Endothelial cell of umbilical vein (primary cell): ENCODE results near the gene GNG2. TPM values are rescaled to one million over a fixed set of nuclear protein-coding genes. Genes with fewer than 3 reads are reported as not detected.

Experiments
- BruUV-seq: library from RNA; stranded (reverse); fragments of 400-500 nt; replicated peaks from 2 replicates; lab custom pipeline; 2021; lab: Mats Ljungman, UMichigan
- CTCF ChIA-PET: fragments of 300-600, 350-600 bp; sonication (Branson Sonifier 250); formaldehyde crosslinking; loops from one replicate; lab custom pipeline; 2021; ENCODE audit warnings: antibody characterized with exemption, inconsistent platforms; lab: Charles Lee
- POLR2A ChIA-PET: fragments of 300-600, 350-600 bp; sonication (Branson Sonifier 250); formaldehyde crosslinking; loops from one replicate; lab custom pipeline; 2021; ENCODE audit warnings: antibody characterized with exemption, inconsistent platforms; lab: Charles Lee
- DNase-seq: peaks from one replicate; pipeline ENCODE4 v3.0.0-alpha.2; 2011; ENCODE audit warnings: low read depth, low spot score
- FAIRE-seq: peaks from 2 replicates; lab custom pipeline; 2011; peaks lifted over from hg19 to GRCh38; lab: Jason Lieb, UNC
- H2AFZ ChIP-seq: 2 replicates; pipeline ENCODE4 v1.6.0; 2012; ENCODE audit warnings: low read depth, low read length, control low read depth, inconsistent platforms
- H3K27ac ChIP-seq: 2 replicates; pipeline ENCODE4 v1.5.1; 2011; ENCODE audit warnings: low read depth, mild to moderate bottlenecking, control low read depth, low read length, moderate library complexity; ENCODE audit not compliant: insufficient read depth
- H3K27me3 ChIP-seq, 2 experiments: 2 replicates each; pipeline versions ENCODE4 v1.6.0 to v1.6.1; 2011; ENCODE audit warnings: low read length in 2 of 2, mixed read lengths in 1 of 2; ENCODE audit not compliant: control insufficient read depth in 2 of 2, insufficient read depth in 2 of 2
- H3K36me3 ChIP-seq, 2 experiments: 2 replicates in 1 of 2; 3 replicates in 1 of 2; pipeline ENCODE4 v1.5.1; 2011; ENCODE audit warnings: low read length in 2 of 2, mild to moderate bottlenecking in 1 of 2, moderate library complexity in 1 of 2; ENCODE audit not compliant: control insufficient read depth in 2 of 2, insufficient read depth in 2 of 2; ENCODE audit errors: extremely low read depth in 1 of 2
- H3K4me1 ChIP-seq: 3 replicates; pipeline ENCODE4 v1.5.1; 2011; ENCODE audit warnings: mild to moderate bottlenecking, low read length; ENCODE audit not compliant: control insufficient read depth, insufficient read depth; ENCODE audit errors: extremely low read depth
- H3K4me2 ChIP-seq: 2 replicates; pipeline ENCODE4 v1.6.1; 2011; ENCODE audit warnings: low read length, control low read depth, mixed read lengths; ENCODE audit not compliant: insufficient read depth
- H3K4me3 ChIP-seq, 3 experiments: fragments of 200-600 bp in 1 of 3; sonication (generic), shearing (Covaris generic) in 1 of 3; replicated peaks in 1 of 3; 2 replicates each; pipeline ENCODE4 v1.5.1; 2011 to 2016; ENCODE audit warnings: control low read depth in 3 of 3, low read length in 3 of 3, mild to moderate bottlenecking in 2 of 3, inconsistent platforms in 1 of 3, low read depth in 1 of 3, moderate library complexity in 1 of 3; ENCODE audit not compliant: insufficient read depth in 1 of 3
- H3K79me2 ChIP-seq: 2 replicates; pipeline ENCODE4 v1.6.0; 2012; ENCODE audit warnings: low read length, inconsistent platforms; ENCODE audit not compliant: control insufficient read depth, insufficient read depth
- H3K9ac ChIP-seq: replicated peaks from 2 replicates; pipeline ENCODE3; 2011; ENCODE audit warnings: low read length, control low read depth; ENCODE audit not compliant: insufficient read depth; ENCODE audit errors: extremely low read depth
- H3K9me1 ChIP-seq: replicated peaks from 3 replicates; pipeline ENCODE4 v1.6.0; 2011; ENCODE audit warnings: mild to moderate bottlenecking, low read length; ENCODE audit not compliant: control insufficient read depth, insufficient read depth; ENCODE audit errors: extremely low read depth
- H3K9me3 ChIP-seq: replicated peaks from 2 replicates; pipeline ENCODE4 v1.5.1; 2012; ENCODE audit warnings: low read length, inconsistent platforms; ENCODE audit not compliant: control insufficient read depth, insufficient read depth
- H4K20me1 ChIP-seq: replicated peaks from 2 replicates; pipeline ENCODE3; 2011; ENCODE audit warnings: mild to moderate bottlenecking, low read length; ENCODE audit not compliant: control insufficient read depth, insufficient read depth; ENCODE audit errors: extremely low read depth
- CTCF ChIP-seq, 2 donors: IDR thresholded peaks; 1 replicate in 1 of 2; 2 replicates in 1 of 2; pipeline ENCODE4 v1.5.1; 2011; ENCODE audit warnings: low read length in 2 of 2, mild to moderate bottlenecking in 2 of 2, moderate library complexity in 2 of 2, control low read depth in 1 of 2, inconsistent platforms in 1 of 2, low read depth in 1 of 2; ENCODE audit not compliant: insufficient read depth in 1 of 2; ENCODE audit errors: extremely low read depth in 1 of 2
- EZH2 ChIP-seq: IDR thresholded peaks from 2 replicates; pipeline ENCODE4 v1.6.1; 2012; ENCODE audit warnings: borderline replicate concordance, low read depth, mild to moderate bottlenecking, moderate library complexity, low read length, inconsistent platforms; ENCODE audit not compliant: severe bottlenecking
- GATA2 ChIP-seq: IDR thresholded peaks from 2 replicates; pipeline ENCODE4 v1.7.0; 2011; ENCODE audit warnings: low read depth, mild to moderate bottlenecking, moderate library complexity, mixed read lengths, low read length; ENCODE audit not compliant: insufficient read length, insufficient read depth
- JUN ChIP-seq: IDR thresholded peaks from 2 replicates; pipeline ENCODE4 v1.6.1; 2011; ENCODE audit warnings: borderline replicate concordance, low read depth; ENCODE audit not compliant: insufficient read length, insufficient read depth
- MYC ChIP-seq: IDR thresholded peaks from one replicate; pipeline ENCODE4 v1.6.1; 2011; ENCODE audit warnings: mild to moderate bottlenecking, low read depth, low read length
- POLR2A ChIP-seq: IDR thresholded peaks from 2 replicates; pipeline ENCODE4 v1.6.1; 2012; ENCODE audit warnings: low read depth, mild to moderate bottlenecking, control low read depth, low read length
- POLR2AphosphoS5 ChIP-seq: IDR thresholded peaks from 2 replicates; pipeline ENCODE4 v1.6.1; 2012; ENCODE audit warnings: low read depth, mild to moderate bottlenecking, control low read depth, low read length, moderate library complexity; ENCODE audit not compliant: insufficient read depth
- dilution Hi-C: fragments of 300-500 bp; cut with MboI; formaldehyde crosslinking; loops from one replicate; pipeline ENCODE4 v1.15.0; 2019; ENCODE audit warnings: low sequenced_read_pairs; ENCODE audit not compliant: extremely low pct_ligation_motif_present
- intact Hi-C: fragments of 100-400 bp; cut with micrococcal nuclease; formaldehyde crosslinking; loops from one replicate; pipeline ENCODE4 v1.10.0; 2022
- polyA plus RNA-seq, 4 experiments: library from polyadenylated mRNA; depleted of rRNA in 3 of 4; stranded (reverse) in 3 of 4; unstranded in 1 of 4; fragments of >200 nt; gene quantifications; 2 replicates each; pipeline versions ENCODE4 v1.2.1 to v1.2.3, GENCODE V29; 2011 to 2012; ENCODE audit warnings: missing spikeins in 1 of 4
- total RNA-seq: library from RNA; stranded (reverse); gene quantifications from 2 replicates; pipeline ENCODE4 v1.2.3, GENCODE V29; 2021

The GNG2 gene
- total and polyA plus RNA-seq, 2 donors (not counting 3 experiments of a cell fraction or from before 2014, with no cell fraction given): not detected

- no TSS peak for BruUV-seq
- no peak overlapping the region for H3K9ac ChIP-seq
- H3K4me2 ChIP-seq: no peak overlapping the region
- H3K9me3 ChIP-seq: no peaks in the 10 kb centered on the region
- DNase-seq (no peak), FAIRE-seq (peak; percentile 76)
- intact Hi-C loops: no loop called here
- H3K27ac ChIP-seq: no peak overlapping the region
- H3K79me2 ChIP-seq: no peaks in the 10 kb centered on the region
- no peak overlapping the region for H2AFZ ChIP-seq
- H3K4me3 ChIP-seq: no peak overlapping the region
- H3K9me1 ChIP-seq: no peaks in the 10 kb centered on the region
- H3K27me3 ChIP-seq: peaks cover 4 to 10% of the 10 kb centered on the region in 2 experiments
- POLR2A ChIA-PET: no interaction called here
- H3K4me1 ChIP-seq: peaks cover 9% of the 10 kb centered on the region
- TF ChIP-seq POLR2AphosphoS5 (no peak), POLR2A (no peak), GATA2 (no peak), MYC (no peak), EZH2 (no peak), JUN (no peak), CTCF (IDR thresholded peaks at IDR 0.05; ENCODE audit: extremely low read depth in 1 of 2, insufficient read depth in 1 of 2, low read depth in 1 of 2, low read length in 2 of 2) (no peak)
- CTCF ChIA-PET: interaction anchor here (1.0 kb wide), 1 partner anchor 22 kb away, joined by 4 read pairs; no protein-coding TSS in a partner anchor
- dilution Hi-C loops: no loop called here
- H3K36me3 ChIP-seq: no peaks in the 10 kb centered on the region
- no peaks in the 10 kb centered on the region for H4K20me1 ChIP-seq
Observed at GRCh38 chr14:51929166-51929565, 68.8 kb downstream of the GNG2 start.
